NT2/D1 (cell line): Measurements from ENCODE around the gene FCN2.

Experiments used
- DNase-seq: peaks from one replicate; pipeline ENCODE4 v3.0.0-alpha.2; 2011; ENCODE audit warnings: low read depth, low spot score
- H3K27me3 ChIP-seq: 2 replicates; pipeline ENCODE4 v1.6.0; 2011; ENCODE audit warnings: mild to moderate bottlenecking; ENCODE audit not compliant: insufficient read length, insufficient read depth
- H3K36me3 ChIP-seq: 2 replicates; pipeline ENCODE4 v1.6.1; 2011; ENCODE audit warnings: mild to moderate bottlenecking, low read length, mixed read lengths; ENCODE audit not compliant: insufficient read depth, insufficient read length
- H3K4me1 ChIP-seq: 2 replicates; pipeline ENCODE4 v1.5.1; 2011; ENCODE audit not compliant: insufficient read depth, insufficient read length
- H3K4me3 ChIP-seq: 2 replicates; pipeline ENCODE4 v1.5.1; 2011; ENCODE audit warnings: low read depth; ENCODE audit not compliant: insufficient read length
- H3K9ac ChIP-seq: 2 replicates; pipeline ENCODE4 v1.6.0; 2011; ENCODE audit warnings: low read depth; ENCODE audit not compliant: insufficient read length
- H3K9me3 ChIP-seq: 2 replicates; pipeline ENCODE4 v1.5.1; 2011; ENCODE audit warnings: mild to moderate bottlenecking, low read length; ENCODE audit not compliant: insufficient read depth
- SUZ12 ChIP-seq: IDR thresholded peaks from 2 replicates; pipeline ENCODE4 v1.6.1; 2011; ENCODE audit not compliant: insufficient read length, insufficient read depth; ENCODE audit errors: extremely low read depth
- YY1 ChIP-seq: IDR thresholded peaks from 2 replicates; pipeline ENCODE4 v1.6.1; 2011; ENCODE audit not compliant: insufficient read length, insufficient read depth
- ZNF274 ChIP-seq: IDR thresholded peaks from 2 replicates; pipeline ENCODE4 v1.6.1; 2011; ENCODE audit warnings: mild to moderate bottlenecking, low read depth, low read length

FCN2 gene

DNA sequence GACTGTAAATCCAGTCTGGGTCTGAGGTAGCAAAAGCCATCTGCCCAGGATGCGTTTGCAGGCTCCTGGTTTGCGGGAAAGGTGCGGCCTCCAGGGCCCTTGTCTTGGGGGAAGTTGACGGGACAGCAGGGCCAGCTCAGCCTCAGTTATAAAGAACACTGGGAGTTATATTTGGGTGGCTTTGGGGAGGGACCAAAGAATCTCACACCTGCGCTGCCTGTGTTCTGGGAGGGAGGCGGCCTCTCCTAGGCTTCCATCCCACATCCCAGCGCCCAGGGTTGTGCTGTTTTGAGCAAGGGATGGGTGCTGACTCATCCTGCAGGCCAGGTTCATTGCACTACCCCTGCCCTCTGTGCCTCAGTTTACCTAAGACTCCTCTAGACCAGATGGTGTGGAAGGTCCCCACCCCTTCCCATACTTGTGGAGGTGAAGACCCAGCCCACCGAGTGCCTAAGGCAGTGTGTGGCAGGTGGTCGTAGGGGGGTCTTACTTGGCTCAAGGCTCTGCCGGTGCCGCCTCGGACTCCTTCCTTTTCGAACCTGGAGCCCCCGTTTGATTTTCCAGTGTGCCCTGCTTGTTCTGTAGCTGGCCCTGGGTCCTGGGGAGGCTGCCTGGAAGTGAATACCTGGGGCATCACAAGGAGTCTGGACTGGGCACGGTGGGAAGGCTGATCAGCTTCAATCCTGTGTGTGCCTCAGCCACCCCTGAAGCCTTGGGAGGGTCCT is 39.3 kb upstream of the FCN2 start:
- Histone ChIP-seq H3K27me3 (no peaks in the 10 kb centered on the region), H3K9ac (no peak overlapping the region), H3K9me3 (no peaks in the 10 kb centered on the region), H3K4me3 (no peak overlapping the region), H3K36me3 (peaks cover 64% of the 10 kb centered on the region), H3K4me1 (peaks cover 6% of the 10 kb centered on the region)
- TF ChIP-seq ZNF274 (no peak), YY1 (no peak), SUZ12 (no peak)
- DNase-seq = no peak

DNA sequence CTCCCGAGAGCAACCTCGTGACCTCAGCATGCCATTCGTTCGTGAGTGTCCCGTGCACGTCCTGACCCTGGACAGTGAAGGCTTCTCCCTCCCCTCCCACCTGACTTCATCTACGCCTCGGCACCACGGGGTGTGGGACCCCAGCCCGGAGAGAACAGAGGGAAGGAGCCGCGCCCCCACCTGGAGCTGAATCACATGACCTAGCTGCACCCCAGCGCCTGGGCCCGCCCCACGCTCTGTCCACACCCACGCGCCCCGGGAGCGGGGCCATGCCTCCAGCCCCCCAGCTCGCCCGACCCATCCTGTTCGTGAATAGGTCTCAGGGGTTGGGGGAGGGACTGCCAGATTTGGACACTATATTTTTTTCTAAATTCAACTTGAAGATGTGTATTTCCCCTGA is 38.3 kb upstream of the FCN2 start:
- Histone ChIP-seq H3K9ac (no peak overlapping the region), H3K4me3 (no peak overlapping the region), H3K27me3 (no peaks in the 10 kb centered on the region), H3K4me1 (peaks cover 6% of the 10 kb centered on the region), H3K9me3 (no peaks in the 10 kb centered on the region), H3K36me3 (peaks cover 55% of the 10 kb centered on the region)
- TF ChIP-seq YY1 = no peak
- TF ChIP-seq ZNF274 = no peak
- TF ChIP-seq SUZ12 = no peak
- DNase-seq = no peak

GRCh38 chr9:134843740-134844139 is 36.9 kb upstream of the FCN2 start:
- no peaks in the 10 kb centered on the region for H3K27me3 ChIP-seq
- TF ChIP-seq SUZ12 (no peak), ZNF274 (no peak), YY1 (no peak)
- H3K4me1 ChIP-seq = peaks cover 8% of the 10 kb centered on the region
- no peak overlapping the region for H3K9ac ChIP-seq
- no peak for DNase-seq
- H3K36me3 ChIP-seq = peaks cover 43% of the 10 kb centered on the region
- no peak overlapping the region for H3K4me3 ChIP-seq
- H3K9me3 ChIP-seq = peaks cover 3% of the 10 kb centered on the region; the same call in 1 of the 2 replicates

- Histone ChIP-seq H3K4me3 (no peak overlapping the region), H3K4me1 (peaks cover 6% of the 10 kb centered on the region), H3K27me3 (no peaks in the 10 kb centered on the region), H3K9ac (no peak overlapping the region), H3K36me3 (peaks cover 38% of the 10 kb centered on the region), H3K9me3 (peaks cover 13% of the 10 kb centered on the region; the same call in 1 of the 2 replicates)
- no peak for TF ChIP-seq SUZ12
- TF ChIP-seq YY1 = no peak
- TF ChIP-seq ZNF274 = no peak
- no peak for DNase-seq
These were observed 35.8 kb upstream of the FCN2 start for GRCh38 chr9:134844821-134845220.

- H3K36me3 ChIP-seq = peaks cover 32% of the 10 kb centered on the region
- H3K9ac ChIP-seq = no peak overlapping the region
- TF ChIP-seq YY1 (no peak), ZNF274 (no peak), SUZ12 (no peak)
- H3K9me3 ChIP-seq = peaks cover 27% of the 10 kb centered on the region
- no peak overlapping the region for H3K4me3 ChIP-seq
- DNase-seq = no peak
- no peaks in the 10 kb centered on the region for H3K27me3 ChIP-seq
- peaks cover 3% of the 10 kb centered on the region for H3K4me1 ChIP-seq
These were observed 34.4 kb upstream of the FCN2 start for GRCh38 chr9:134846187-134846586.

DNA sequence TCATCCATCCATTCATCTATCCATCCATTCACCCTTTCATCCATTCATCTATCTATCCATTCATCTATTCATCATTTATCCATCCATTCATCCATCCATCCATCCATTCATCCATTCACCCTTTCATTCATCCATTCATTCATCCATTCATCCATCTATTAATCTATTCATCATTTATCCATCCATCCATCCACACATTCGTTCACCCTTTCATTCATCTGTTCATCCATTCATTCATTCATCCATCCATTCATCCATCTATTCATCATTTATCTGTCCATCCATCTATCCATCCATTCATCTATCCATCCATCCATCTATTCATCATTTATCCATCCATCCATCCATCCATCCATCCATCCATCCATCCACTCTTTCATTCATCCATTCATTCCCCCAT is 33.9 kb upstream of the FCN2 start:
- no peak for DNase-seq
- Histone ChIP-seq H3K4me3 (no peak overlapping the region), H3K9me3 (peaks cover 30% of the 10 kb centered on the region), H3K4me1 (peaks cover 3% of the 10 kb centered on the region), H3K36me3 (peaks cover 27% of the 10 kb centered on the region), H3K27me3 (no peaks in the 10 kb centered on the region), H3K9ac (no peak overlapping the region)
- TF ChIP-seq SUZ12 = no peak
- no peak for TF ChIP-seq YY1
- TF ChIP-seq ZNF274 = no peak

DNA sequence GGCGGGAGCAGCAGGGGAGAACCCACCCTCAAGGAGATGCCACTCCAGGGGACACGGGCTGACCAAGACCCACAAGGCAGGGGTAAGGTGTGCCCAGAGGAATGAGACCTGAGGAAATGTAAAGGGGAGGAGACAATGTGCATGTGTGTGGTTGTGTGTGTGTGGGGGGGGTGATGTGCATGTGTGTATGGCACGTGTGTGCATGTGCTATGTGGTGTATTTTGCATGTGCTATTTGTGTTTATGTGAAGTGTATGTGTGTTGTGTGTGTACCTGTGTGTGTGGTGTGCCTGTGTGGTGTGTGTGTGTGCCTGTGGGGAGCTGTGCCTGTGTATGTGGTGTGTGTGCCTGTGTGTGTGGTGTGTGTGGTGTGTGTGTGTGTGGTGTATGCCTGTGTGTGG is 33.5 kb upstream of the FCN2 start:
- Histone ChIP-seq H3K9me3 (peaks cover 30% of the 10 kb centered on the region), H3K4me1 (peaks cover 3% of the 10 kb centered on the region), H3K9ac (no peak overlapping the region), H3K4me3 (no peak overlapping the region), H3K27me3 (no peaks in the 10 kb centered on the region), H3K36me3 (peaks cover 23% of the 10 kb centered on the region)
- no peak for DNase-seq
- TF ChIP-seq ZNF274 (no peak), YY1 (no peak), SUZ12 (no peak)
